Measurements from ENCODE around the gene ADAMTS12. TPM values are rescaled to one million over a fixed set of nuclear protein-coding genes. Genes with fewer than 3 reads are reported as not detected.

ADAMTS12 gene
- total RNA-seq, 1 experiment from 2014 or later, result not detected

- in situ Hi-C loops (cut with HindIII; ENCODE audit: low sequenced_read_pairs), result no loop called here
- DNase-seq (ENCODE audit: low spot score), result no peak
Observed at GRCh38 chr5:33736510-33736909, 155.3 kb downstream of the ADAMTS12 start.

GRCh38 chr5:33735072-33735471, 156.7 kb downstream of the ADAMTS12 start:
- DNase-seq (ENCODE audit: low spot score), result no peak
- in situ Hi-C loops (cut with HindIII; ENCODE audit: low sequenced_read_pairs), result no loop called here

DNA sequence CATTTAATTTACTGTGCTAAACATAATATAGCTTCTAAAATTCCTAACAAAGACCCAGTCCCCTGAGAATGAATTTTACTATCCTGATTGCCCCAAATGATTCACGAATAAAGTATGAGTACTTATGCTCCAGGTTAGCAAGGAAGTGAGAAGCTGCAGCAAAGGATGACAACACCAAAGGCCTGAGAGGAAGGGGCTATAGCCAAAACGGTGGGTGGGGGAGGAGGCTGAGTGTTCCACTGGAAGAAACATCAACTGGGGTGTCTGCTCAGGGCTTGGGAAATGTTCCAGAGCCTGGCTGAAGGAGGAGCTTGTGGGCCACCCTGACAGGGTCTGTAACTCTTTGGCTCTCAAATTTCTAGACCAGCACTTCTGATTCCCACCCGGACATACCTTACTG, 157.3 kb downstream of the ADAMTS12 start:
- no peak for DNase-seq (ENCODE audit: low spot score)
- in situ Hi-C loops (cut with HindIII; ENCODE audit: low sequenced_read_pairs), result loop anchor here (5.0 kb wide), 1 partner anchor 37 kb away; no protein-coding TSS in a partner anchor

DNA sequence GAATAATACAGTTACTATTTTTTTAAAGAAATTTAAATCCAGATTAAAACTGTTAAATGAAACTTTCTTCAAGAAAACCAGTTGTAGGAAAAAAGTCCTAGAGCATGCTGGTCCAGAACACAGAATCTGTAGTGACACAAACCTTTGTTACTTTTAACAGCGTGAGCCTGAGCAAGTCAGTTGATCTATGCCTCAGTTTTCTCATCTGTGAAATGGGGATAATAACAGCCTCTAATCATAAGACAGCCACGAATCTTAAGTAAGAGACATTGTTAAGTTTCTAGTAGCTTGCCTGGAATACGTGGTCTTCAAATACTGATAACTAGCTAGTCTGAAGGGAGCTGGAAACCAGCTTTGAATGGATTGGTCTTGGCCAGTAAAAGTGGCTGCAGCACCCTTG, 158.6 kb downstream of the ADAMTS12 start:
- DNase-seq (ENCODE audit: low spot score), result no peak
- in situ Hi-C loops (cut with HindIII; ENCODE audit: low sequenced_read_pairs), result loop anchor here (5.0 kb wide), 1 partner anchor 36 kb away; no protein-coding TSS in a partner anchor

GRCh38 chr5:33726422-33727165, 165.2 kb downstream of the ADAMTS12 start:
- DNase-seq (ENCODE audit: low spot score), result no peak
- in situ Hi-C loops (cut with HindIII; ENCODE audit: low sequenced_read_pairs), result no loop called here

- in situ Hi-C loops (cut with HindIII; ENCODE audit: low sequenced_read_pairs), result no loop called here
Observed at GRCh38 chr5:33725806-33726205, 166.0 kb downstream of the ADAMTS12 start.

GRCh38 chr5:33721491-33722200, 170.1 kb downstream of the ADAMTS12 start:
- DNase-seq (ENCODE audit: low spot score), result no peak
- in situ Hi-C loops (cut with HindIII; ENCODE audit: low sequenced_read_pairs), result no loop called here

More at GRCh38 chr5:33725806-33726205, 166.0 kb downstream of the ADAMTS12 start:
- no peak for DNase-seq (ENCODE audit: low spot score)

DNA sequence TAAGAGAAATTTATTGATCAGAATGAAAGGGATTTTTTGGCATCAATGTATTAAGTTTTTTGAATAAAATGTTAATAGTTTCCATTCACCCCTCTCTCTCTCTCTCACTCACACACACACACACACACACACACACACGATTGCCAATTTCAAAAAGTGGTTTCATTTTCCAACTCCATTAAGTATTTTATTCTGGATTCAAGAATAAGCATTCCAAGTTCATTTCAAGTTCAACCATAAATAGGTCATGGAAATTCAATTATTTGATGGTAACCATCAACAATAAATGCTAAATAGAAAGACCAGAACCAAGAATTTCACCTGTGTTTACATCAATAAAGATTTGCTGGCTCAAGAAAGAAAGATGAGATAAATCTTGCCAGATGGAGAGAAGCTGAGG, 171.6 kb downstream of the ADAMTS12 start:
- in situ Hi-C loops (cut with HindIII; ENCODE audit: low sequenced_read_pairs), result no loop called here
- no peak for DNase-seq (ENCODE audit: low spot score)

GRCh38 chr5:33719769-33720168, 172.0 kb downstream of the ADAMTS12 start:
- DNase-seq (ENCODE audit: low spot score), result no peak
- in situ Hi-C loops (cut with HindIII; ENCODE audit: low sequenced_read_pairs), result no loop called here

DNA sequence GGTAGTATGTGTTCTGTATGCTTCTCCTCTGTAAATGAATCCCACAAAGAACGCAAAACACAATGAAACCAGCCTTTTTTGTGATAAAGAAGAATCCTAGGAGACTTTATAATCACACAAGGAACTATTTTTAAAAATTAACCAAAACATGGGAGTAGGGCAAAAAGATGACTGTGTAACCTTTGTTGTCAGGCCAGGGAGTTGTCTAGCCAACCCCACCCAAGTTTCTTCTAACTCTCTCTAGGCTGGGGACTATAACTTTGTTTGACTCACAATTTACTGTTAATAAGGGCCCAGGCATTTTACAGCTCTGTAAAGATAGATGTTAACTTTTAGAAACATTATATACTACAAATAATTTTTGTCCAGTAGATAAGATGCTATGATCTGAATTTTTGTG, 176.1 kb downstream of the ADAMTS12 start:
- no peak for DNase-seq (ENCODE audit: low spot score)
- in situ Hi-C loops (cut with HindIII; ENCODE audit: low sequenced_read_pairs), result no loop called here

DNA sequence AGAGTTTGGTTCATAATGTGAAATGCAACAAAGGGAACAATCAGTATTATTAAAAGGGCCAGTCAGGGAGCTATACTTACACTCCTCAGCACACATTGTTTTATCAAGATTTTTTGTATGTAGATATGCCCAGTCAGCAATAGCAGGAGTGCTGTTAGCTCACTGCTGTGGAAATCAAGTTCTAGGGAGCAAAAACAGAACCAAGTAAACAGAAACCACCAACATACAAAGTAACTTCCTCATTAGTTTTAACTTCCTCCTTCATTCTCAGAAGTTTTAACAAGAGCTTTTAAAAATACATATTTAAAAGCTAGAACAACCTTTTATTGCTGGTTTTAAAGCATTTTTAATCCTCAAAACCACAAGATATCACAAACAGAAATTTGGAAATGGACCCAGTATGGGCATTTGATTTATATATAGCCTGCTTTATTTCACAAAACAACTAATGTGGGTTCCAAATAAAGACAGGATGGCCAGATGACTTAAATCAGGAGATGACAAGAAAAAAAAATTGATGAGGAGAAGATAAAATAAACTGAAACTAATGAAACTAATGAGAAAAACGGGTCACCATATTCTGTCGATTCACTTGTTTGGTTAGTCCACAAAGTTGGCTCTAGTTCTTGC, 178.5 kb downstream of the ADAMTS12 start:
- in situ Hi-C loops (cut with HindIII; ENCODE audit: low sequenced_read_pairs), result no loop called here
- DNase-seq (ENCODE audit: low spot score), result no peak

GRCh38 chr5:33712664-33713063, 179.1 kb downstream of the ADAMTS12 start:
- in situ Hi-C loops (cut with HindIII; ENCODE audit: low sequenced_read_pairs), result no loop called here
- no peak for DNase-seq (ENCODE audit: low spot score)

GRCh38 chr5:33711094-33711679, 180.6 kb downstream of the ADAMTS12 start:
- no peak for DNase-seq (ENCODE audit: low spot score)
- in situ Hi-C loops (cut with HindIII; ENCODE audit: low sequenced_read_pairs), result no loop called here

GRCh38 chr5:33702867-33703266, 188.9 kb downstream of the ADAMTS12 start:
- DNase-seq (ENCODE audit: low spot score), result no peak
- in situ Hi-C loops (cut with HindIII; ENCODE audit: low sequenced_read_pairs), result no loop called here

GRCh38 chr5:33701951-33702350, 189.8 kb downstream of the ADAMTS12 start:
- in situ Hi-C loops (cut with HindIII; ENCODE audit: low sequenced_read_pairs), result no loop called here
- no peak for DNase-seq (ENCODE audit: low spot score)

DNA sequence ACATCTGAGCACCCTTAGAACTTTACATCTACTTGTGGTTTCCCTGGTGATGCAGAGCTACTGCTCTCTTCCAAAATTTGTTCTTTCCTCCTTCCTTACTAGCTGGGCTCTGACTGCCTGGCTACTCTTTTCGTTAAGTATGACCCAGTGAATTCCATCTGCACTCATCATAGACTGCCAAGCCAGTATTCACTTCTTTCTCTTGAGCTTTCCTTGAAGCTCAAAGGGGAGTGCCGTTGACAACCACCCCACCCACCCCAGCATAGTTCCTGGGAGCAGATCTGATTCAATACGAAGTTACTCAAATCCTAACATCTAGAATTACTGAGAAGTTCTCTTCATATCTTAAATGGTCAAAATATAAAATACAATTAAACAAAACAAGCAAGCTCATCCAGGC, 190.5 kb downstream of the ADAMTS12 start:
- no peak for DNase-seq (ENCODE audit: low spot score)
- in situ Hi-C loops (cut with HindIII; ENCODE audit: low sequenced_read_pairs), result no loop called here

DNA sequence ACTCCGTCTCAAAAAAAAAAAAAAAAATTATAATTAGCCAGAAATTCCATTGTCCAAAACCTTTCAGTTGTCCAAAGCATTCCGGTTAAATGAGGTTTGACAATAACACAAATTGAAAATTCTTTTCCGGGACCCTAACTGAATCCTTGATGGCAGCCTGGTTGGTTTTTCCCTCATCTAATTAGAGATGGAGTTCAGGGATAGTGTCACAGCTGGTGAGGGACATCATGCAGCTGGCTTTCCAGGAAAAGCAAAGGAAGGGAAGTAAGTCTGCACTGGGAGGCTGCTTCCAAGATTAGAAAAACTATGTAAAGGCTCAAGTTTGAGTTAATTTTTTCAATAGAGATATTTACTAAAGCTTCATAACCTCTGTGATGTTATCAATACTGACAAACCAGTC, 195.4 kb downstream of the ADAMTS12 start:
- in situ Hi-C loops (cut with HindIII; ENCODE audit: low sequenced_read_pairs), result loop anchor here (5.0 kb wide), 1 partner anchor 36 kb away; no protein-coding TSS in a partner anchor
- DNase-seq (ENCODE audit: low spot score), result no peak

DNA sequence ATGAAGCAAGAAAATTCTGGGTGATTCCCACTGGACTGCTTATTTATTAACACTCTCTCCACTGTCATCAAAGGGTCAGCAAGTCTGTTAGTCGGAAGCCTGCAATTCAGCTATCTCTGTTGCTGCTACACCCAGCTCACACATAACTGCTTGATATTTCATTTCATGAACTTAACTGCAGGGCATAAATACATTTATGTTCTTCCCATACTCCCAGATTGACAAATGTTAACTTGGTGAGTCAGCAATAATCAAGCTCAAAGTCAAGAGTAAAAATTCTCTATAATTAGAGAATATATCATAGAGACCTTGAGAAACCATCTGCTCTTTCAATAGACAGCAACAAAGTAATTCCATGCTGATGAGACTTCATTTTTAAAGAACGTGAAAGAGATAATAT, 198.8 kb downstream of the ADAMTS12 start:
- in situ Hi-C loops (cut with HindIII; ENCODE audit: low sequenced_read_pairs), result no loop called here
- no peak for DNase-seq (ENCODE audit: low spot score)

DNA sequence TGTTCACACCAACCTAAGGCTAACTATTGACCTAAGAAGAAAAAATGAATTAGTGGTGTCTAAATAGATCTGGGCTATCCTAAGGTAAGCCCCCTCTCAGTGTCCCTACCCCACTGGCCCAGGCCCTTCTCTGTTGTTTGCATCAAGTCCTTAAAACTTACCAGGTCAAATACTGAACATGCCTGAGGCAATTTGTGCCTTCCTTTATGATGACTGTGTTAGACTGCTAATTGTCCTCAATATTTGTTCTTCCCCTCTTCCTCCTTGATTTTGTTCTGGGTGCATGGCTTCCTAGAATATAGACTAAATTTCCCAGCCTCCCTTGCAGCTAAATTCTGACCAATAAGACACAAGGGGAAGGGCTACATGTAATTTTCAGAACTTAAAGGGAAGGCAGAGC, 199.9 kb downstream of the ADAMTS12 start:
- no peak for DNase-seq (ENCODE audit: low spot score)
- in situ Hi-C loops (cut with HindIII; ENCODE audit: low sequenced_read_pairs), result no loop called here
